ENCODE data around the gene KIF15.

- TF ChIP-seq POLR2A (IDR thresholded peaks at IDR 0.05) (no peak), CTCF (IDR thresholded peaks at IDR 0.05 in 4 of 5, conservative IDR thresholded peaks at IDR 0.05 in 1 of 5) (no peak)
These were observed 122.4 kb downstream of the KIF15 start for GRCh38 chr3:44883999-44884431.

All from gastrocnemius medialis (tissue), 4 donors.